CD14-positive monocyte (primary cell): ENCODE measurements around the gene ZNF827. TPM values are rescaled to one million over a fixed set of nuclear protein-coding genes. Genes with fewer than 3 reads are reported as not detected.

Source experiments
- DNase-seq, 3 donors: peaks; one replicate each; pipeline ENCODE4 v3.0.0-alpha.2; 2011 to 2022
- H2AFZ ChIP-seq: 2 replicates; pipeline ENCODE4 v1.6.0; 2012; ENCODE audit warnings: mild to moderate bottlenecking, low read depth, low read length, inconsistent platforms; ENCODE audit not compliant: insufficient read depth, poor library complexity, severe bottlenecking
- H3K27ac ChIP-seq, 2 donors: 1 replicate in 1 of 2; 2 replicates in 1 of 2; pipeline ENCODE4 v1.5.1; 2012 to 2013; ENCODE audit warnings: low read length in 2 of 2, control low read depth in 1 of 2, inconsistent platforms in 1 of 2, low read depth in 1 of 2, mild to moderate bottlenecking in 1 of 2
- H3K27me3 ChIP-seq, 2 donors: one replicate each; pipeline versions ENCODE4 v1.6.0 to v1.6.1; 2011 to 2013; ENCODE audit warnings: low read length in 2 of 2; ENCODE audit not compliant: control insufficient read depth in 2 of 2, insufficient read depth in 2 of 2
- H3K36me3 ChIP-seq, 2 donors: replicated peaks in 1 of 2; 1 replicate in 1 of 2; 2 replicates in 1 of 2; pipeline versions ENCODE4 v1.5.1 to v1.6.1; 2012 to 2013; ENCODE audit warnings: low read length in 2 of 2, control low read depth in 1 of 2, inconsistent platforms in 1 of 2, mild to moderate bottlenecking in 1 of 2; ENCODE audit not compliant: insufficient read depth in 2 of 2, control insufficient read depth in 1 of 2
- H3K4me1 ChIP-seq, 2 donors: 1 replicate in 1 of 2; 2 replicates in 1 of 2; pipeline versions ENCODE4 v1.5.1 to v1.6.1; 2012 to 2013; ENCODE audit warnings: low read length in 2 of 2, control low read depth in 1 of 2, inconsistent platforms in 1 of 2, mild to moderate bottlenecking in 1 of 2, moderate library complexity in 1 of 2; ENCODE audit not compliant: insufficient read depth in 2 of 2, control insufficient read depth in 1 of 2
- H3K4me2 ChIP-seq: replicated peaks from 2 replicates; pipeline ENCODE3; 2012; ENCODE audit warnings: low read length, moderate library complexity, mild to moderate bottlenecking; ENCODE audit not compliant: poor library complexity, severe bottlenecking; ENCODE audit errors: extremely low read depth
- H3K4me3 ChIP-seq, 3 experiments: fragments of 200-600 bp in 1 of 3; sonication (generic) in 1 of 3; replicated peaks in 1 of 3; 1 replicate in 2 of 3; 2 replicates in 1 of 3; pipeline ENCODE4 v1.5.1; 2011 to 2013; ENCODE audit warnings: low read length in 3 of 3, mild to moderate bottlenecking in 3 of 3, control low read depth in 2 of 3, low read depth in 2 of 3, inconsistent platforms in 1 of 3, moderate library complexity in 1 of 3
- H3K79me2 ChIP-seq: 2 replicates; pipeline ENCODE4 v1.6.0; 2012; ENCODE audit warnings: mild to moderate bottlenecking, control low read depth, inconsistent platforms, low read length, moderate library complexity; ENCODE audit not compliant: insufficient read depth
- H3K9ac ChIP-seq: 2 replicates; pipeline ENCODE4 v1.6.0; 2017; ENCODE audit warnings: low read length, mild to moderate bottlenecking; ENCODE audit not compliant: insufficient read depth, poor library complexity, severe bottlenecking
- H3K9me3 ChIP-seq, 2 donors: replicated peaks in 1 of 2; 1 replicate in 1 of 2; 2 replicates in 1 of 2; pipeline versions ENCODE4 v1.5.1 to v1.6.1; 2012 to 2013; ENCODE audit warnings: low read length in 2 of 2, control low read depth in 1 of 2; ENCODE audit not compliant: control insufficient read depth in 1 of 2, insufficient read depth in 1 of 2
- H4K20me1 ChIP-seq: 2 replicates; pipeline ENCODE4 v1.6.0; 2012; ENCODE audit warnings: mild to moderate bottlenecking, low read length, control low read depth, moderate library complexity; ENCODE audit not compliant: insufficient read depth
- H3K27ac Mint-ChIP-seq, 7 donors: one replicate each; pipeline ENCODE4 v1.8.0; 2020; ENCODE audit warnings: mild to moderate bottlenecking in 7 of 7, mixed read lengths in 7 of 7, moderate library complexity in 6 of 7, inconsistent platforms in 2 of 7
- H3K27me3 Mint-ChIP-seq, 3 donors: one replicate each; pipeline ENCODE4 v1.8.0; 2021 to 2022; ENCODE audit warnings: low read depth in 3 of 3, mild to moderate bottlenecking in 3 of 3, mixed read lengths in 3 of 3, moderate library complexity in 3 of 3, inconsistent platforms in 1 of 3
- H3K36me3 Mint-ChIP-seq, 2 donors: one replicate each; pipeline ENCODE4 v1.8.0; 2020; ENCODE audit warnings: mixed read lengths in 2 of 2, inconsistent platforms in 1 of 2, mild to moderate bottlenecking in 1 of 2
- H3K4me1 Mint-ChIP-seq: one replicate; pipeline ENCODE4 v1.8.0; 2020; ENCODE audit warnings: mild to moderate bottlenecking, mixed read lengths
- H3K4me3 Mint-ChIP-seq, 2 donors: one replicate each; pipeline ENCODE4 v1.8.0; 2020; ENCODE audit warnings: mild to moderate bottlenecking in 2 of 2, mixed read lengths in 2 of 2, moderate library complexity in 1 of 2
- H3K9me3 Mint-ChIP-seq, 7 donors: one replicate each; pipeline ENCODE4 v1.8.0; 2020 to 2022; ENCODE audit warnings: mixed read lengths in 7 of 7, mild to moderate bottlenecking in 6 of 7, moderate library complexity in 6 of 7, inconsistent platforms in 2 of 7
- intact Hi-C, 2 donors: fragments of 100-400 bp; cut with micrococcal nuclease; formaldehyde crosslinking; loops; one replicate each; pipeline versions ENCODE4 v1.15.0 to v1.15.1; 2023
- polyA plus RNA-seq, 3 donors: library from polyadenylated mRNA; depleted of rRNA in 1 of 3; unstranded in 2 of 3; stranded (reverse) in 1 of 3; fragments of 300-500 nt in 2 of 3; fragments of >200 nt in 1 of 3; fragmentation: Illumina TruSeq in 2 of 3; gene quantifications; 1 replicate in 2 of 3; 2 replicates in 1 of 3; pipeline ENCODE4 v1.2.3, GENCODE V29; 2012 to 2021
- TF ChIP-seq, protein P1 (sequence below): fragments of 200-600 bp; IDR thresholded peaks from one replicate; pipeline ENCODE4 v1.8.0; 2022; ENCODE audit warnings: antibody characterized with exemption, mild to moderate bottlenecking

Gene ZNF827
- polyA plus RNA-seq, 3 donors: 0.04 TPM; not detected in 2

DNA sequence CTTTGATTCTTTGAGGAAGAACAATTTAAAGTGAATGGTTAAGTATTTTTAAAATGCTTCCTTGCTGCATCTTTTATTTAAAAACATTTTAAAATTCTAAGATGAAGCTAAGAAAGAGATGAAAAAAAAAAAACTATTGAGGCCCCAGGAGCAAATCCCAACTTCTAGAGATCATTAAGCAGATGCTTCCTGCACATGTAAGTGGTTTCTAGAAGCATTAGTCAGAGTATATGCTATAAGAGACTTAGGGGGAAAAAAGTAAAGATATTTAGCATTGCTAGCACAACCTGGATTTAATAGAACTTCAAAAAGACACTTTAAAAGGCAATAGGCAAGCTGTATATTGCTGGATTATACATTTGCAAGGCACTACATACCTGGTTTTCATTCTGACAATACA, 64.7 kb downstream of the ZNF827 start:
- H3K36me3 ChIP-seq: no peaks in the 10 kb centered on the region
- TF ChIP-seq, protein P1, sequence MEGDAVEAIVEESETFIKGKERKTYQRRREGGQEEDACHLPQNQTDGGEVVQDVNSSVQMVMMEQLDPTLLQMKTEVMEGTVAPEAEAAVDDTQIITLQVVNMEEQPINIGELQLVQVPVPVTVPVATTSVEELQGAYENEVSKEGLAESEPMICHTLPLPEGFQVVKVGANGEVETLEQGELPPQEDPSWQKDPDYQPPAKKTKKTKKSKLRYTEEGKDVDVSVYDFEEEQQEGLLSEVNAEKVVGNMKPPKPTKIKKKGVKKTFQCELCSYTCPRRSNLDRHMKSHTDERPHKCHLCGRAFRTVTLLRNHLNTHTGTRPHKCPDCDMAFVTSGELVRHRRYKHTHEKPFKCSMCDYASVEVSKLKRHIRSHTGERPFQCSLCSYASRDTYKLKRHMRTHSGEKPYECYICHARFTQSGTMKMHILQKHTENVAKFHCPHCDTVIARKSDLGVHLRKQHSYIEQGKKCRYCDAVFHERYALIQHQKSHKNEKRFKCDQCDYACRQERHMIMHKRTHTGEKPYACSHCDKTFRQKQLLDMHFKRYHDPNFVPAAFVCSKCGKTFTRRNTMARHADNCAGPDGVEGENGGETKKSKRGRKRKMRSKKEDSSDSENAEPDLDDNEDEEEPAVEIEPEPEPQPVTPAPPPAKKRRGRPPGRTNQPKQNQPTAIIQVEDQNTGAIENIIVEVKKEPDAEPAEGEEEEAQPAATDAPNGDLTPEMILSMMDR: no peak
- Mint-ChIP-seq H3K27me3 (peaks cover 0 to 6% (median 0%) of the 10 kb centered on the region in 3 donors), H3K9me3 (no peaks in the 10 kb centered on the region), H3K4me3 (no peak overlapping the region), H3K4me1 (peaks cover 6% of the 10 kb centered on the region), H3K36me3 (no peaks in the 10 kb centered on the region), H3K27ac (no peak overlapping the region)
- H3K4me2 ChIP-seq: no peak overlapping the region
- no peaks in the 10 kb centered on the region for H4K20me1 ChIP-seq
- no peak overlapping the region for H3K9ac ChIP-seq
- H2AFZ ChIP-seq: no peak overlapping the region
- H3K4me3 ChIP-seq: no peak overlapping the region
- H3K79me2 ChIP-seq: no peaks in the 10 kb centered on the region
- H3K9me3 ChIP-seq: no peaks in the 10 kb centered on the region
- intact Hi-C loops: no loop called here
- no peak overlapping the region for H3K27ac ChIP-seq
- DNase-seq: no peak
- H3K4me1 ChIP-seq: no peaks in the 10 kb centered on the region
- H3K27me3 ChIP-seq: no peaks in the 10 kb centered on the region

- Mint-ChIP-seq H3K4me1 (peaks cover 3% of the 10 kb centered on the region), H3K27ac (no peak overlapping the region), H3K36me3 (no peaks in the 10 kb centered on the region), H3K9me3 (no peaks in the 10 kb centered on the region), H3K27me3 (peaks cover 0 to 2% (median 0%) of the 10 kb centered on the region in 3 donors), H3K4me3 (no peak overlapping the region)
- Histone ChIP-seq H3K4me2 (no peak overlapping the region), H2AFZ (no peak overlapping the region), H3K9me3 (no peaks in the 10 kb centered on the region), H3K27me3 (no peaks in the 10 kb centered on the region), H3K4me1 (no peaks in the 10 kb centered on the region), H3K27ac (no peak overlapping the region), H3K79me2 (no peaks in the 10 kb centered on the region), H3K36me3 (no peaks in the 10 kb centered on the region), H4K20me1 (no peaks in the 10 kb centered on the region), H3K9ac (no peak overlapping the region), H3K4me3 (no peak overlapping the region)
- intact Hi-C loops: no loop called here
- TF ChIP-seq, protein P1: no peak
- no peak for DNase-seq
Observed at GRCh38 chr4:145871209-145871608, 67.4 kb downstream of the ZNF827 start.
